Activated T-cell treated with anti-CD3 and anti-CD28 coated beads, Interleukin-2, amount 50 U/mL, for 1 hour (primary cell): Measurements from ENCODE around the gene ENPP7.

Experiments used
- DNase-seq: peaks from one replicate; pipeline ENCODE4 v3.0.0-alpha.2; 2020

ENPP7 gene

GRCh38 chr17:79732804-79733691, 2.3 kb downstream of the ENPP7 start:
- no peak for DNase-seq

GRCh38 chr17:79733692-79734070, 2.9 kb downstream of the ENPP7 start:
- DNase-seq: no peak

GRCh38 chr17:79735096-79735495, 4.4 kb downstream of the ENPP7 start:
- no peak for DNase-seq

- DNase-seq: no peak
Observed at GRCh38 chr17:79737046-79737921, 6.5 kb downstream of the ENPP7 start.

- DNase-seq: no peak
Observed at GRCh38 chr17:79737922-79738578, 7.3 kb downstream of the ENPP7 start.

- DNase-seq: no peak
Observed at GRCh38 chr17:79738643-79739042, 7.9 kb downstream of the ENPP7 start.

- DNase-seq: no peak
Observed at GRCh38 chr17:79739148-79740062, 8.7 kb downstream of the ENPP7 start.

GRCh38 chr17:79740413-79740812, 9.7 kb downstream of the ENPP7 start:
- no peak for DNase-seq

- DNase-seq: no peak
Observed at GRCh38 chr17:79741401-79741750, 10.6 kb downstream of the ENPP7 start.

- peak; percentile 83 for DNase-seq
Observed at GRCh38 chr17:79741751-79742588, 11.2 kb downstream of the ENPP7 start.

GRCh38 chr17:79742589-79742918, 11.8 kb downstream of the ENPP7 start:
- no peak for DNase-seq

GRCh38 chr17:79742951-79743476, 12.3 kb downstream of the ENPP7 start:
- DNase-seq: no peak

- DNase-seq: no peak
Observed at GRCh38 chr17:79743614-79744013, 12.9 kb downstream of the ENPP7 start.

- no peak for DNase-seq
Observed at GRCh38 chr17:79745641-79746105, 14.9 kb downstream of the ENPP7 start.

- DNase-seq: no peak
Observed at GRCh38 chr17:79746889-79747507, 16.3 kb downstream of the ENPP7 start.

GRCh38 chr17:79747508-79748294, 17.0 kb downstream of the ENPP7 start:
- peak; percentile 27 for DNase-seq

- no peak for DNase-seq
Observed at GRCh38 chr17:79748295-79749099, 17.8 kb downstream of the ENPP7 start.

GRCh38 chr17:79749156-79749815, 18.5 kb downstream of the ENPP7 start:
- no peak for DNase-seq
